Stimulated activated CD8-positive, alpha-beta memory T cell treated with anti-CD3 and anti-CD28 coated beads, Interleukin-2, amount 100 ng/mL, for 1 hour (primary cell): ENCODE results near the gene RUVBL1.

Experiments
- DNase-seq, 2 donors: peaks; one replicate each; pipeline ENCODE4 v3.0.0-alpha.2; 2020; ENCODE audit warnings: low read depth in 2 of 2

The RUVBL1 gene

DNA sequence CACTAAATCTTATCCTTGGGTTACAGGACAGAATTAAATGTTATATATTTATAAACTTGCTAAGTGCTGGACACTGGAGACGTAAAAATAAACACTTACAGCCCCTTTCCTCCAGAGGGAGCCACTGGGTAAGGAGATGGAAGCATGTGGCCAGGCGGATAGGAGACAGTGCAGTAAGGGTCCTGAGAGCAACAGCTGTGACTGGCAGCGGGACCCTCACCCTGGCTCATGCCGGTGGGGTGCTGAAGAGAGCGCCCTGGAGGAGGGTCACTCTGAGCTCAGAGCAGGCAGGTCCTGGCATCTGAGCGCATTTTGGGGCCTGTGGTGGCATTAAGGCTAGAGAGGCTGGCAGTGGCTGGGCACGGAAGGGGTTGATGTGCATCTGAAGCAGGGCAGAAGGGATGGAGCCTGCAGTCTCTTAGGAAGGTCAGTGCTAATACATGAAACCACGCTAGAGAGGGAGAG lies 55.4 kb downstream of the RUVBL1 start:
- no peak for DNase-seq

DNA sequence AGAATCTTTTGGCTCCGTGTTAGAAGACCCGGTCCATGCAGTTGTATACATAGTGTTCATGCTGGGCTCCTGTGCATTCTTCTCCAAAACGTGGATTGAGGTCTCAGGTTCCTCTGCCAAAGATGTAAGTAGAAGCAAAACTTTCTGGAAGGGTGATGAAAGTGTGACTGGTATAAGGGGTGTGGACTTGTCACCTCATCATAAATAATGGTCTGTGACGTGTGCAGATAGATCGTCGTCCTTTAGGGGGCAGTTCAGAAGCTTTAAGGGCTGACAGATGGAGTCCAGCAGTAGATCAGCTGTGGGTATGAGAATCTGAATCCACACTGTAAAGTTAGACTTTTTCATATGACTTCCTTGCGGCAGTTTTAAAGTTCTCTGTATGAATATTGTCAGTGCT lies 56.1 kb downstream of the RUVBL1 start:
- no peak for DNase-seq

DNA sequence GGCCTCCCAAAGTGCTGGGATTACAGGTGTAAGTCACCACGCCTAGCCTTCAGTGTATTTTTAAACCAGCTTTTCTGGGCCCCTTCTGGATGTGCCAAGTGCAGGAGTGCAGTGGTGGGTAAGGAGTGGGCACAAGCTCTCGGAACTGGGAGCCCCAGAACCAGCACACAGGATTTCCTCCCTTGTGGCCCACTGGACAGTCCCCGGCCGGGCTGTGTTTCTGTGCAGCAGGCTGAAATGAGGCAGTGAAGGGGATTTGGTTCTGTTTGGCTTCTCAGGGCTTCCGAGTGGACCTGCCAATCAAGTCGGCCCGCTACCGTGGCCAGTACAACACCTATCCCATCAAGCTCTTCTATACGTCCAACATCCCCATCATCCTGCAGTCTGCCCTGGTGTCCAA lies 56.9 kb downstream of the RUVBL1 start:
- no peak for DNase-seq

DNA sequence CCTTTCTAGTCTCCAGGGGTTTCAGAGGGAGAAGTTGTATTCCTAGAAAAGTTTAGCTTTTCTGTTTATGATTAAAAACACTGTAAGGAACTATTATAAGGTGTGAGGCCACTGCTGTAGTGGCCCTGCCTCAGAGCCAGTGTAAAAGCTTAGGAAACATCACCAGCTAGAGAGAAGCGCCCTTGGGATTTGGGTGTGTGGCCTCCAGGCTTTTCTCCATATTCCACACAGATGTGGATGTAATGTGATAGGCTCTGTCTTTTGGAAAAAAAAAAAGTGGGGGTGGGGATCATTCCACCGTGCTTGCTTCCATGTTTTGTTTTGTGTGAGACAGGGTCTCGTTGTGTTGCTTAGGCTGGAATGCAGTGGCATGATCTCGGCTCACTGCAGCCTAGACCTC lies 57.5 kb downstream of the RUVBL1 start:
- DNase-seq, result no peak

DNA sequence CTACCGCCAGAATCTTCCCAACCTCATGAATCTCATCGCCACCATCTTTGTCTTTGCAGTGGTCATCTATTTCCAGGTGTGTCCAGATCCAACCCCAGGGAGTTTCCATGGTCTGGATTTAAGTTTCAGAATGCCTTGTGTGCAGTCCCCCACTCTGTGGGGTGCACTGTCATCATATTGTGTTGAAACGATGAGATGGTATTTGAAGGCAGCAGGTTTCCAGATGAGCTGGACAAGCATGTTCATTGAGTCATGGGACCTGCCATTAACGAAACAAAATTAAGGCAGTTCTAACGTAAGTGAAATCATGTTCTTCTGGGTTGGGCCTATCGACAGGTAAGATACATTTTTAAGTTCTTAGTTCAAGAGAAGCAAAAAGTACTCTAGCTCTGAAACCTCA lies 58.6 kb downstream of the RUVBL1 start:
- no peak for DNase-seq

DNA sequence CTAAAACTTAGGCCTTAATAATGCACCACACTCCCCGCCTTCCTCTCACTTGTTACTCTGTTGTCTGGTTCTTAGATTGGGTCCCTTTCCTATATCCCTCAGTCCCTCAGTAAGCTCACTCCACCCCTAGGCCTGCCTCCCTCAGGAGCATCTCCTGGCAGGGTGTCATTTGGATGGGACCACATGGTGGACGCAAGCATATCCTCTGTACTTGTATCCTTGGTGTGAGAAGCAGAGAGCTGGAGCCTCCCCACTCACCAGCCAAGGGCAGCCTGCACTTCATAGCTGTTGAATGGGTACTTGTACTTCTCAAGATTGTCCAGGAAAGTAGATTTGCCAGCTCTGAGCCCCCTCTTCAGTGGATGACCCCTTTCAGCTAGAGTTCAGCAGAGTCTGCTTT lies 59.7 kb downstream of the RUVBL1 start:
- no peak for DNase-seq

DNA sequence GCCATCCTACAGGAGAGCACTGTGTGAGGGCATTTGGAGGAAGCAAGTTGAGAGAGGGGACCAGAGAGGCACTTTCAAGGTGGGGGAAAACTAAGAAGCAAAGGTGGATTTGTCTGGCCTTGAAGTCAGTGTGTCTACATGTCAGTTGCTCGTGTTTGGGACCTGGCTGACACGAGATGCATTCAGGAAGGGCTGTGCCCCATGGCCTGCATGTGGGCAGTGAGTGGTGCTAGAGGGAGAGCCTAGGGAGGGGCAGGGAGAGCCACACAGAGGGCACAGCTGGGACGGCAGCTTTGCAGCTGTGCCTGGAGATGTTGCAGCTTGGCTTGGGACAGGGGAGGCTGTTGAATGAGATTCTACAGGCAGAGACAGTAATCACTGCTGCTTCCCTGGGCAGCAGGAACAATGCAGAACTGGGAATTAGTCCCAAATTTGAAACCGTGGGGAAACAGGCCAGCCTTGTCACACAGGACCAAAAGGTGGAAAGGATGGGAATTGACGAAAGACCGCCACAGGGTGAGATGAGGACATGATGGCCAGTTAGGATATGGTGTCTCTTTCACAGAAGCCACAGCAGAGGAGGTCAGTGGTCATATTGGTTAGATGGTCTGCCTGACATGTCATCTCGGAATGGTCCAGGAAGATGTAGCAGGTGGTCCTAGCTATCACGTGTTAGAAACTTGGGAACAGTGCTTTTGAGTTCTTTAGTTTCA lies 61.4 kb downstream of the RUVBL1 start:
- DNase-seq, result no peak

DNA sequence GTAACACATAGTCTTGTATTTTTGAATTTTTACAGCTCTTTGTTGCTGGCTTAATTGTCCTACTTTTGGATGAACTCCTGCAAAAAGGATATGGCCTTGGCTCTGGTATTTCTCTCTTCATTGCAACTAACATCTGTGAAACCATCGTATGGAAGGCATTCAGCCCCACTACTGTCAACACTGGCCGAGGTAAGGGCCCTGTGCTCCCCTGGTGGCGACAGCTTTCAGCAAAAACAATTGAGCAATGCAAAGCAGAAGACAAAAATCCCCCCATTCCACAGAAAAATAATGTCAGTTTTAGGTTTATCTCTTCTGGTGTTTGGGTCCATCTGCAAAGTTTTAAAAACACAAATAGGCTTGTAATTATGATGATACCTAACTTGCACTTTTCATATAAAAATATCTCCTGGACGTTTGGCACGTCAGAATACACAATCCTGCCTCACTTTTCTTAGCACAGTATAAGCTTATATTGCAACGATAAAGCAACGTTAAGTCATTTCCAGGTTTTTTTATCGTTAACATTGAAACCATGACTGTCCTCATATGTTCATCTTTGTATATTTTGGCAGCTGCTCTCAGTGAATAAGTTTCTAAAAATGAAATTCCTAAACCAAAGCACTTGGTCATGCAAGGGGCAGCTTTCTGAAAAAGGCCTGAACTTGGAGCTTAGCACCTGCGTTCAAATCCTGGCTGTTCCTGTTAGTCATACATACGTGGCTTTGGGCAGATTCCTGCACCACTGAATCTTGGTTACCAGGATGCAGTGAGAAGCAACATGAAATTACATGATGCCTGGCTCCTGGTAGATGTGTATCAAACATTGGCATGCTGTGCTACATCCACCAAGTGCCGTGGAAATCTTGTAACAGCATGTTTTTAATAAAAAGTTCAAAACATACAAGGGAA lies 62.9 kb downstream of the RUVBL1 start:
- DNase-seq, result no peak

DNA sequence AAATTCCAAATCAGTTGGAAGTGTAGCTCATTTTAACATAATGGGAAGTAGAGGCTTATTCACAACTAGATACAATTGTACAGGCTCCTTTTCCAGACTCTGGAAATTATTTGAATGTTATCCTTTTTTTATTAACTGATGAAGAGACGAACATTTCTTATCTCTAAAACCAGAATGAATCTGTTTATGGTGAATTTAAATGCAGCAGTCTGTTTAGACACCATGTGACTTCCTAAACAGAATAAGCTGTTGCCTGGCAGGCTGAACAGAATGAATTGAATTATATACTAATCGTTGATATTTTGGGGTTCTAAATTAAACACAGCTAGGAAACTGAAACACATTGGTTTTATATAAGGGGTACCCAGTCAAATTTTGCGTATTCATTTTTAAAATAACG lies 67.4 kb downstream of the RUVBL1 start:
- DNase-seq, result no peak

DNA sequence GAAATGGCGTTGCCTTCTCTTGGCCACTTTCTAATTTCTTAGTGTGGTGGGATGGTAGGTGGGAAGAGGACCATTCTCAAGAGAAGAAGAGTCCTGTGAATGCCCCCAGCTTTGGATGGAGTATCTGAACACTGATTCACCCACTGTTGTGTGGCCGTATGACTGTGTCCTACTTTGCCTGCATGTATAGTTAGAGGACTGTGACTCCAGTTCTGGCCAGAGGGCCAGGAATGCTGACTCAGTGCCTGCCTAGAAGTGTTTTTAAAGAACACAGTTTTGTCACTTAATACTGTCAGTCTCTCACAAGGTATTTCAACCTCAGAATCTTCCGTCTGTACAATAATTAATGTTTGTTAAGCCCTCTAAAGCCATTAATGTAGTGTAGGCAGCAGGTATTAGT lies 69.2 kb downstream of the RUVBL1 start:
- no peak for DNase-seq

DNA sequence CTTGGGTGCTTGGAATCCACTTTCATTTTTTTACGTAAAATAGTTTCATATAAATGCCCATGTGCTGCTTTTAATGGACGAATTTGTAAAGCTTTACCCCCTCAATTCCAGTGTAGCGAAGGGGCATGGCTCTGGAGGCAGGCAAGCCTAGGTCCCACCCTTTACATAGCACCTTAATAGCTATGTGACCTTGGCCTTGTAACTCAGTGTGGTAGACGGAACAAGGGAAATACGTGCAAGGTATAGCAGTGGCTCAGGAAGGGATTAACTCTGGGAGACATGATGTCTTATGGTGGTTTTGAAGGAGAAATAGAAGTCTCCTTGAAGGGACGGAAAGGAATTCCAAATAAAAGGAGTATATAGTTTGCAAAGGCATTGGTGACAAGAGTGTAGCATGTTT lies 70.0 kb downstream of the RUVBL1 start:
- DNase-seq, result no peak

DNA sequence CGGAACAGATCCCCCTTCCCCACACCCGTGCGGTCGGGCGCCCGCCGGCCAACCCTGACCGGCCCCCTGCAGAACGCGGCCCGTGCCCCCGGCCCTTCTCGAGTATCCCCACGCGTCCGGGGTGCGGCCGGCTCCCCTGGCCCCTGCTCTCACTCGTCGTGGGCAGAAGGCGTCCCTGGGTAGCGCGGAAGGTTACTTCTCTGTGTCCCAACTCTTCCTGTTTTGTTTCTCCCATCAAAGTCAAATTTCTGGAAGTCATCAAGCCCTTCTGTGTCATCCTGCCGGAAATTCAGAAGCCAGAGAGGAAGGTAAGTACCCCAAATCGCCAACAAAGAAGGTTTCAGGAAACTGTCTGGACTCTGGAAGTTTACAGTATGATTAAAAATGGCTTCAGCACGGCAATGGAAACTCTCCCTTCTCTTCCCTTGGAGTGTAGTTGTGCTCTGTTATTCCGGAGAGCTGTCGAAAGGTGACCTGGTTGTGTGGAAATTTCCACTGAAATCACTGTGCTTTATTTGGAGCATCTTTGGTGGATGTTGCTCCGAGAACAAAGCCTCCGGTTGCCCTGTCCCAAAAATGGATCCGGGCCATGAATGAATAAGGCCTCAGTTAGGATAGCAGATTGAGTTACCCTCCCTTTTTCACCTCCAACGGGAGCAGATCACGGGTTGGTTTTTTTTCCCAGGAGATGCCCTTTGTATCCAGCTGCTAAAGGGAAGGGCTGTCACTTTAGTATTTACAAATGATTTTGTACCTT lies 70.8 kb downstream of the RUVBL1 start:
- DNase-seq, result no peak

DNA sequence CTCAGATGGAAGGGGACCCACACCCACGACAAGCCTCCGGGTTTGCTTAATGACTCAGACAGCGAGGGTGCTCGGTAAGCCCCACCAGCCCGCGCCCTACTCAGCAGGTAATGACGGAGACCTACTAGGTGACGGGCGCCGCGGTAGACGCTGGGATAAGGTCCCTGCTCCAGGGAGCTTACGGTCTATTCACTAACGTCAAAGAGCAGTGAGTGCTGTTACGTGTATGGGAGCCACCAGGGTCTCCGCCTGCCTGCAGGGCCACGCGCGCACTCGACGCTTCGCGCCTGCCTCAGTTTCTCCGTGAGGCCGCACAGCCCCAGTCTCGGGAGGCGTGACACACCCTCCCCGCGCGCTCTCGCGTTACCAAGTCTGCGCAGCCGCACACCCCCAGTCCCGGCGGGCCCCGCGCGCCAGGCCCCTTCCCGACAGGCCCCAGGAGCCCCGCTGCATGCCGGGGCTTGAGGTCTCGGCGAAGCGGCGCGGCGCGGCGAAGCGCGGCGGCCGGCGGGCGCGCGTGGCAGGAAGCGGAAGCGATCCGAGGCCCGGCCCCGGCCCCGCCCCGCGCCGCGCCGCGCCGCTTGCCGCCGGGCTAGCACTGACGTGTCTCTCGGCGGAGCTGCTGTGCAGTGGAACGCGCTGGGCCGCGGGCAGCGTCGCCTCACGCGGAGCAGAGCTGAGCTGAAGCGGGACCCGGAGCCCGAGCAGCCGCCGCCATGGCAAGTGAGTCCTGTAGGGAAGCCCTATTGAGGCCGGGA lies 71.6 kb downstream of the RUVBL1 start, which contains the start of gene SEC61A1:
TSS of gene SEC61A1 (plus strand) at position 601 of the 758 bp plus-strand sequence. CDS start at position 717, 116 bp downstream.
- peak; percentile 91 to 92 for DNase-seq

DNA sequence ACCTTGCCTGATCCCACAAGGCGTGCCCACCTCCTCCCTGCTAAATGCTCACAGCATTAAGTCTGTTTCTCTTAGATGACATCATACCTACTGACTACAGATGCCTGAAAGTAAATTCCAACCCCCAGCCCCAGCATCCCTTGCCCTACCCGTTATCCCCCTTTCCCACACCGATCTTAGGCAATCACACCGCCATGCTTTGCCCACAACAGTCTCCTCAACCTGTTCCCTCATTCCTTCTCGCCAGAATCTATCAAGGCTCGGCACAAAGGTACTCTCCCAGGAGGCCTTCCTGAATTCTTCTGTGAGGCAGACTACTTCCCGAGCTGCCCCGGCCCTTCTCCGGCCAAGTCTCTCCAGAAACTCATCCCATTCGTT lies 72.2 kb downstream of the RUVBL1 start:
- DNase-seq, result no peak

DNA sequence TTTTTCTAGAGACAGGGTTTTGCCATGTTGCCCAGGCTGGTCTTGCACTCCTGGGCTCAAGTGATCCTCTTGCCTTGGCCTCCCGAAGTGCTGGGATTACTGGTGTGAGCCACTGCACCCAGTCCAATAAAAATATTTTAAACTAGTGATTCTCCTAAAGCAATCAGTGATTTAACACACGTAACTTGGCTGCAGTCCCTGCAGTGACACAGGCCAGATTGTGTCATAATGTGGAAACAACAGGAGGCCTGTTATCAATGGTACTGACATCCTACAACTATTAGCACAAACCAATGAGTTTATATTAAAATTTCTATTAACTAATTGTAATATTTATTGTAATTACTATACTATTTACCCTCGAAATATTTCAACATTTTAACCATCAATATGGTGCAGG lies 73.0 kb downstream of the RUVBL1 start:
- no peak for DNase-seq

DNA sequence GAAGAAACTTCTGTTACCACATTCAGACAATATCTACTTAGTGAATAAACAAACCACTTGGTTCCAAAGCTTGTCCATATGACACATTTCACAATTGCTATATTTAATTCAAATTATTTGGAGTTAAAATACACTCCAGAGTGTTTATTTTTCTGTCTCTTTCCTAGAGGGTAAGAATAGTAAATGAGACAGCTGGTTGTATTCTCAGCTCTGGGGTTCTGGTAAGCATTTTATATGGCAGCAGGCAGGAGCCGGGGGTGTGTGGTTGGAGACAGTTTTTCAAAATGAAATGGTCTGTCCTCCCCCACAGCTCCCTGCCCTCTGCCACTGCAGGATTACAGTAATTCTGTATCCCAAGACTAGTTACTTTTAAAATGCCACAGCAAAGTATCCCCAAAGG lies 82.3 kb downstream of the RUVBL1 start:
- no peak for DNase-seq

DNA sequence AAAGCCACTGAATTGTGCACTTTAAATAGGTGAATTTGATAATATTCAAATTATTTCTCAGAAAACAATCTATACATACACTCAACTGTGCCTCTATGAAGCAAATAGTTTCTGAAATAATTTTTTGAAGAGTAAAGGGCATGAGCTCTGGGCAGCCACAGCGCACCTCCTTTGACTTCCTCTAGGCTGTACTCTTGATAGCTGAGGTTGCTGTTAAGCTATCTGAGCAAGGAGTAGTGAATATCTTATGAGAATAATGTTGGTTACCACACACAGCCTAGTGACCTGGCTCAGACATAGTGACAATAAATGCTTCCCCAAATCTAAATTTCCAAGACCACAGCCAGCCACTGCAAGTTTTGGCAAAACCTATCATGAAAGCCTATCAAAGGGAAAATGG lies 83.0 kb downstream of the RUVBL1 start:
- no peak for DNase-seq

DNA sequence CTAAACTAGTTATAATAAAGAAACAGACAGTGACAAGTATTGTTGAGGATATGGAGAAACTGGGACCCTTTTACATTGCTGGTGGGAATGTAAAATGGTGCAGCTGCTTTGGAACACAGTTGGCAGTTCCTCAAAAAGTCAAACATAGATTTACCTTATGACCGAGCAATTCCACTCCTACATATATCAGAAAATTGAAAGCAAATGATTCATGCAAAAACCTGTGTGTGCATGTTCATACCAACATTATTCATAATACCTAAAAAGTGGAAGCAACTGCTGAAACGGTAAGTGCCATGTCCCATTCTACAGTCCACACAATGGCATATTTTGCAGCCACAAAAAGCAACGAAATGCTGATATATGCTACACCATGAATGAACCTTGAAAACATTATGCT lies 83.6 kb downstream of the RUVBL1 start:
- no peak for DNase-seq

DNA sequence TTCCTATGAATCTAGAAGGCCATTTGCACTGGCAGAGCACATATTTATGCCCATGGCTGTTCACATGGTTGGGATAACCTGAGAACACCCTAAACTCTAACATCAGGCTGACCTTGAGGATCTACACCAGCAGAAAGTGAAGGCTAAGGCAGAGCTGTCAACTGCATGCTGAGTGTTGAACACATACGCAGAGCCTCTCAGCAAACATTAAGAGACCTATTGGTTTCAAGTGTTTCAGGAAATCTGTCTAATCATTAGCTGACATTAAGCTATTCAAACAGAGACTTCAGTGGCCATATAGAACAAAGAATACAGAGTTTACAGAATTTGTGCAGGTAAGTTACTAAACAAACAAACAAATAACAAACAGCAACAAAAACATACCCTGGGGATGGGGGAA lies 87.5 kb downstream of the RUVBL1 start:
- DNase-seq, result no peak

DNA sequence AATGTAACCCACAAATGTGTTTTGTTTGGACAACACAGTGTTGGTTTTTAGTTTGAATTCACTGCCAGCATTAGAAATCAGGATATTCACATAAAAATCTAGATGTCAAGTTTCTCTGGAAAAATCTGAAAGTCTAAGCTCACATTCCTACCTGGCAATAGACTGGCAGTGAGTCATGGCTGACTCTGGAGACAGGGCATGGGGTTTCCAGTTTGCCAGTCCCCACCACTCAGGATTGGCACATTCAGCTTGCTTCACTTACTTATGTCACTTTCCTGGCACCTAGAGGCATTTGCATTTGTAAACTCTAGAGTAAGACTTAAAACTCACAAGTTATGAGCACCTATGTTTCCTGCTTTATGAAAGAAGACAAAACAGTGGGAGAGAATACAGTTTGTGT lies 90.5 kb downstream of the RUVBL1 start:
- DNase-seq, result no peak
